Measurements from ENCODE around the gene RICTOR. TPM values are rescaled to one million over a fixed set of nuclear protein-coding genes. Genes with fewer than 3 reads are reported as not detected.

The RICTOR gene, protein sequence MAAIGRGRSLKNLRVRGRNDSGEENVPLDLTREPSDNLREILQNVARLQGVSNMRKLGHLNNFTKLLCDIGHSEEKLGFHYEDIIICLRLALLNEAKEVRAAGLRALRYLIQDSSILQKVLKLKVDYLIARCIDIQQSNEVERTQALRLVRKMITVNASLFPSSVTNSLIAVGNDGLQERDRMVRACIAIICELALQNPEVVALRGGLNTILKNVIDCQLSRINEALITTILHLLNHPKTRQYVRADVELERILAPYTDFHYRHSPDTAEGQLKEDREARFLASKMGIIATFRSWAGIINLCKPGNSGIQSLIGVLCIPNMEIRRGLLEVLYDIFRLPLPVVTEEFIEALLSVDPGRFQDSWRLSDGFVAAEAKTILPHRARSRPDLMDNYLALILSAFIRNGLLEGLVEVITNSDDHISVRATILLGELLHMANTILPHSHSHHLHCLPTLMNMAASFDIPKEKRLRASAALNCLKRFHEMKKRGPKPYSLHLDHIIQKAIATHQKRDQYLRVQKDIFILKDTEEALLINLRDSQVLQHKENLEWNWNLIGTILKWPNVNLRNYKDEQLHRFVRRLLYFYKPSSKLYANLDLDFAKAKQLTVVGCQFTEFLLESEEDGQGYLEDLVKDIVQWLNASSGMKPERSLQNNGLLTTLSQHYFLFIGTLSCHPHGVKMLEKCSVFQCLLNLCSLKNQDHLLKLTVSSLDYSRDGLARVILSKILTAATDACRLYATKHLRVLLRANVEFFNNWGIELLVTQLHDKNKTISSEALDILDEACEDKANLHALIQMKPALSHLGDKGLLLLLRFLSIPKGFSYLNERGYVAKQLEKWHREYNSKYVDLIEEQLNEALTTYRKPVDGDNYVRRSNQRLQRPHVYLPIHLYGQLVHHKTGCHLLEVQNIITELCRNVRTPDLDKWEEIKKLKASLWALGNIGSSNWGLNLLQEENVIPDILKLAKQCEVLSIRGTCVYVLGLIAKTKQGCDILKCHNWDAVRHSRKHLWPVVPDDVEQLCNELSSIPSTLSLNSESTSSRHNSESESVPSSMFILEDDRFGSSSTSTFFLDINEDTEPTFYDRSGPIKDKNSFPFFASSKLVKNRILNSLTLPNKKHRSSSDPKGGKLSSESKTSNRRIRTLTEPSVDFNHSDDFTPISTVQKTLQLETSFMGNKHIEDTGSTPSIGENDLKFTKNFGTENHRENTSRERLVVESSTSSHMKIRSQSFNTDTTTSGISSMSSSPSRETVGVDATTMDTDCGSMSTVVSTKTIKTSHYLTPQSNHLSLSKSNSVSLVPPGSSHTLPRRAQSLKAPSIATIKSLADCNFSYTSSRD (N-terminal part only)
- total RNA-seq (10 to 100 TPM; 32.8 to 50.1 (median 41.2) TPM), polyA plus RNA-seq (1 to 10 TPM; 2.5 to 5.9 (median 3.6) TPM)

DNA sequence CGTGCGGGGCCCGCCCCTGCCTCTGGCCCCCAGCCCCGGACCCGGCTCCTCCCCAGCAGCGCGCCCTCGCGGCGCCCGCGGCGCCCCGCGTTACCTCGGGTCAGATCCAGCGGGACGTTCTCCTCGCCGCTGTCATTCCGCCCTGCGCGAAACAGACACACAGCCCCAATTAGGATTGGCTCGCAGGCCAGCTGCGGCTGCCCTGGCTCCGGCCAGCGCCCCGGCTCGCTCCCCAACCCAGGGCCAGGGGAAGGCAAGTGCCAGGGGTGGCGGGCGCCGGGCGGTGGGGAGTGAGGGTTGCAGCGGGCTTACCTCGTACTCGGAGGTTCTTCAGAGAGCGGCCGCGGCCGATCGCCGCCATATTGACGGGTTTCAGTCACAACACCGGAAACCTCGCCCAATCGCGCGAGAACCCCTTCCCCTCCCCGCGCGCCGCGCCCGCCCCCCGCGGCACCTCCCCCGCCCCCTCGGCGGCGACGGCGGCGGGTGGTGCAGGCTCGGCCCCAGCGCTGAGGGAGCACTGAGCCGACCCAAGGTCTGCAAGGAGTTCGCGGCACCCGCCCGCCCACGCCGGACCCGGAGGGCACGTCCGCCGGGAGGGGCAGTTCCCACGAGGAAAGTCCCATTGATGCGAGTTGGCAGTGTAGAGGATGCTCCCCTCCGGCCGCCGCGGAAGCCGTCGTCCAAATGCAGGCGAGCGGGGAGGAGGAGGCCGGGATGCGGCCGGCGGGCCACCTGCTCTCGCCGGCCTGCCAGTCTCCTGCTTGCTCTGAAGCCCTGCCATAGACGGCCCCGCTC is at the start of gene RICTOR:
RICTOR (minus strand) TSS at position 383 of the 798 bp plus-strand sequence; CDS start at position 361, 22 bp downstream.
- H3K4me1 ChIP-seq = peaks cover 0 to 45% (median 17%) of the 10 kb centered on the region in 4 donors

DNA sequence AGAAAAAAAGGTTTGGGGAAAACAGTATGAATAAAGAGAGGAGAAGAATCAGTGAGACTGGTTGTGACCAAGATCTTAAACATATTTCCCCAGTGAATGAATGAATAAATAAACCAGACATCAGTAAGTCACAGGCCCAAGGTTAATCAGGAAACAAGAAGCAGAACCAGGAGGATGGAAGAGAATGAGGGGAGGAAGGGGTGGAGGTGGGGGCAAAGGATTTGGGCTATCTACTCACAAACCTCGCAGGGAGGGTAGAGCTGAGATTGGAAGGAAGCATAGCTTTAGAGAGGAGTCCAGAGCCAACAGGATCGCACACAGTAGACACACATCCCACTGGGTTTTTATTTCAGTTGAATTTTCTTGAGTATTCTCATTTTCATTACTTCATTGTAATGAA is 47.7 kb upstream of the RICTOR start:
- Histone ChIP-seq H3K9me3 (no peaks in the 10 kb centered on the region), H3K27ac (no peak overlapping the region), H3K27me3 (no peaks in the 10 kb centered on the region), H3K4me3 (no peak overlapping the region), H3K36me3 (no peaks in the 10 kb centered on the region), H3K4me1 (no peaks in the 10 kb centered on the region)
- DNase-seq = no peak
- 74 to 89% methylated on average over 2 of the region's 2 CpGs for WGBS, 2 donors
- TF ChIP-seq POLR2AphosphoS5 (IDR thresholded peaks at IDR 0.05) (no peak), POLR2A (IDR thresholded peaks at IDR 0.05) (no peak), EP300 (IDR thresholded peaks at IDR 0.05) (no peak), CTCF (IDR thresholded peaks at IDR 0.05) (no peak)
- intact Hi-C loops (cut with DNase I) = no loop called here

More for the DNA sequence above, at the start of gene RICTOR:
- H3K27me3 ChIP-seq = no peaks in the 10 kb centered on the region
- intact Hi-C loops (cut with DNase I) = loop anchor here (2.0 to 10.0 kb wide), 4 partner anchors 227 to 1229 kb away; partner anchors contain the start of genes GDNF, LIFR and OSMR
- H3K27ac ChIP-seq = peak within 1 kb of the TSS; percentile 95 to 100 (median 98)
- H3K36me3 ChIP-seq = peaks cover 0 to 5% (median 0%) of the 10 kb centered on the region in 4 donors
- no peak for TF ChIP-seq CTCF (IDR thresholded peaks at IDR 0.05)
- TF ChIP-seq POLR2AphosphoS5 (IDR thresholded peaks at IDR 0.05) = peak; percentile 76 to 96 (median 90)
- no peaks in the 10 kb centered on the region for H3K9me3 ChIP-seq
- 0 to 1% methylated on average over 94 of the region's 94 CpGs for WGBS, 2 donors
- H3K4me3 ChIP-seq = peak within 1 kb of the TSS; percentile 84 to 97 (median 91)
- DNase-seq = peak; percentile 92

- intact Hi-C loops (cut with DNase I) = no loop called here
- whole genome bisulfite sequencing, 2 donors = 48 to 88% methylated on average over 1 of the region's 1 CpG
- Histone ChIP-seq H3K36me3 (no peaks in the 10 kb centered on the region), H3K4me3 (no peak overlapping the region), H3K9me3 (no peaks in the 10 kb centered on the region), H3K4me1 (no peaks in the 10 kb centered on the region), H3K27me3 (no peaks in the 10 kb centered on the region), H3K27ac (no peak overlapping the region)
- DNase-seq = no peak
- no peak for TF ChIP-seq POLR2A (IDR thresholded peaks at IDR 0.05)
- no peak for TF ChIP-seq CTCF (IDR thresholded peaks at IDR 0.05)
- no peak for TF ChIP-seq POLR2AphosphoS5 (IDR thresholded peaks at IDR 0.05)
- no peak for TF ChIP-seq EP300 (IDR thresholded peaks at IDR 0.05)
These were observed 47.1 kb upstream of the RICTOR start for GRCh38 chr5:39121315-39121714.

DNA sequence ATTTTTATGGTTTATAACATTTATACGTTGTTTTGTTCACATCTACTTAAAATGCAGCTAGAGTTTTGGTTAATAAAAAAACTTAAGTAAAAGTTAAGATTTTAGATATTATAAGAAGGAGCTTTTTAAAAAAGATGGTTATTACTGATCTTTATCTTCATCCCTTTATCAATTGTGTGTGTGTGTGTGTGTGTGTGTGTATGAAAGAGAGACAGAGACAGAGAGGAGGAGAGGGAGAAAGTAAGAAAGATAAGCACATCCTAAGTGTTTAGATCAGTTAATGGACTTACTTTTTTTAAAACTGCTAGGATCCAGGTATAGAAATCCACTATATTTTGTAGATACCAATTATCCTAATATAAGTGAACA is 45.8 kb upstream of the RICTOR start:
- H3K4me3 ChIP-seq = no peak overlapping the region
- no peaks in the 10 kb centered on the region for H3K9me3 ChIP-seq
- H3K4me1 ChIP-seq = no peaks in the 10 kb centered on the region
- no peaks in the 10 kb centered on the region for H3K27me3 ChIP-seq
- H3K36me3 ChIP-seq = no peaks in the 10 kb centered on the region
- intact Hi-C loops (cut with DNase I) = no loop called here
- H3K27ac ChIP-seq = no peak overlapping the region
- DNase-seq = no peak
- WGBS, 2 donors = 62 to 83% methylated on average over 1 of the region's 1 CpG
- TF ChIP-seq EP300 (IDR thresholded peaks at IDR 0.05) (no peak), CTCF (IDR thresholded peaks at IDR 0.05) (no peak), POLR2A (IDR thresholded peaks at IDR 0.05) (no peak), POLR2AphosphoS5 (IDR thresholded peaks at IDR 0.05) (no peak)
